Ishikawa (cell line): Measurements from ENCODE around the gene CDK7.

Experiments
- CREB1 ChIP-seq: IDR thresholded peaks from 2 replicates; pipeline ENCODE4 v1.6.1; 2012; ENCODE audit warnings: low read depth
- EP300 ChIP-seq: IDR thresholded peaks from 2 replicates; pipeline ENCODE4 v1.6.1; 2012; ENCODE audit warnings: borderline replicate concordance
- FOXM1 ChIP-seq: IDR thresholded peaks from 2 replicates; pipeline ENCODE4 v1.6.1; 2012; ENCODE audit warnings: low read depth, borderline replicate concordance
- RAD21 ChIP-seq: IDR thresholded peaks from 2 replicates; pipeline ENCODE4 v1.6.1; 2012; ENCODE audit warnings: low read depth
- TEAD4 ChIP-seq: IDR thresholded peaks from 2 replicates; pipeline ENCODE4 v1.6.1; 2012
- USF1 ChIP-seq: IDR thresholded peaks from 2 replicates; pipeline ENCODE4 v1.6.1; 2012
- YY1 ChIP-seq: IDR thresholded peaks from 2 replicates; pipeline ENCODE4 v1.6.1; 2012; ENCODE audit warnings: low read depth
- TF ChIP-seq, protein P1 (sequence below): IDR thresholded peaks from 2 replicates; pipeline ENCODE4 v1.6.1; 2012

DNA sequence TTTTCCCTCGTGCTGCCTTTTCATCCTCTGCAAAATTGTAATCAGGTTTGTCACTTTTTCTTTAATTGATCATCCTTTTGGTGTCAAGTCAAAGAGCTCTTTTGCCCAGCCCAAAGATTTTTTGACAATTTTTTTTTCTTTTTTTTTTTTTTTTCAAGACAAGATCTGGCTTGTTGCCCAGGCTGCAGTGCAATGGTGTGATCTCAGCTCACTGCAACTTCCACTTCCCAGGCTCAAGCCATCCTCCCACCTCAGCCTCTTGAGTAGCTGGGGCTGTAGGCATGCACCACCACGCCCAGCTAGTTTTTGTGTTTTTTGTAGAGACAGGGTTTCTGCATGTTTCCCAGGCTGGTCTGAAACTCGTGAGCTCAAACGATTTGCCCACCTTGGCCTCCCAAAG, 36.7 kb downstream of the CDK7 start:
- TF ChIP-seq USF1 (no peak), FOXM1 (no peak), RAD21 (no peak), YY1 (no peak), CREB1 (no peak), TEAD4 (no peak), EP300 (no peak)
- TF ChIP-seq, protein P1, sequence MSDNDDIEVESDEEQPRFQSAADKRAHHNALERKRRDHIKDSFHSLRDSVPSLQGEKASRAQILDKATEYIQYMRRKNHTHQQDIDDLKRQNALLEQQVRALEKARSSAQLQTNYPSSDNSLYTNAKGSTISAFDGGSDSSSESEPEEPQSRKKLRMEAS: no peak
